ENCODE measurements around the gene HADH. TPM values are rescaled to one million over a fixed set of nuclear protein-coding genes. Genes with fewer than 3 reads are reported as not detected.

HADH gene
- total RNA-seq, 1 experiment from 2014 or later, result 10.8 TPM

- Histone ChIP-seq H3K36me3 (ENCODE audit: low read depth, low read length) (0 out of 2 replicates have a peak, but pooled peaks cover 2% of the 10 kb centered on the region), H3K79me2 (ENCODE audit: low read length) (0 out of 2 replicates have a peak, but pooled peaks cover 11% of the 10 kb centered on the region), H3K27me3 (ENCODE audit: low read length) (no peaks in the 10 kb centered on the region), H3K4me2 (ENCODE audit: low read length) (no peak overlapping the region), H4K20me1 (ENCODE audit: low read length) (0 out of 2 replicates have a peak, but pooled peaks cover 3% of the 10 kb centered on the region), H3K9me2 (replicated peaks; ENCODE audit: low read length) (no peaks in the 10 kb centered on the region), H3K4me1 (ENCODE audit: insufficient read depth, low read length) (no peaks in the 10 kb centered on the region; the same call in 1 of the 2 replicates), H3K9ac (ENCODE audit: low read length) (no peak overlapping the region), H2AFZ (ENCODE audit: low read length) (no peak overlapping the region), H3F3A (ENCODE audit: low read length, unreplicated experiment) (no peaks in the 10 kb centered on the region), H3K9me3 (ENCODE audit: low read length) (no peaks in the 10 kb centered on the region), H3K4me3 (ENCODE audit: low read length) (no peak overlapping the region), H3K27ac (ENCODE audit: low read length) (no peak overlapping the region)
- intact Hi-C loops (cut with micrococcal nuclease), result no loop called here
- DNase-seq (no peak), ATAC-seq (no peak)
- ChIA-PET POLR2A (ENCODE audit: unreplicated experiment) (no interaction called here), CTCF (no interaction called here)
- TF ChIP-seq CTCF (conservative IDR thresholded peaks at IDR 0.05; ENCODE audit: low read depth, low read length) (no peak), EZH2phosphoT487 (IDR thresholded peaks at IDR 0.05; ENCODE audit: borderline replicate concordance, low read length) (no peak), EZH2 (IDR thresholded peaks at IDR 0.05; ENCODE audit: low read length, unreplicated experiment) (no peak)
- no TSS peak for BruUV-seq (replicated peaks)
Measured at GRCh38 chr4:108001540-108002135, 11.9 kb downstream of the HADH start.

DNA sequence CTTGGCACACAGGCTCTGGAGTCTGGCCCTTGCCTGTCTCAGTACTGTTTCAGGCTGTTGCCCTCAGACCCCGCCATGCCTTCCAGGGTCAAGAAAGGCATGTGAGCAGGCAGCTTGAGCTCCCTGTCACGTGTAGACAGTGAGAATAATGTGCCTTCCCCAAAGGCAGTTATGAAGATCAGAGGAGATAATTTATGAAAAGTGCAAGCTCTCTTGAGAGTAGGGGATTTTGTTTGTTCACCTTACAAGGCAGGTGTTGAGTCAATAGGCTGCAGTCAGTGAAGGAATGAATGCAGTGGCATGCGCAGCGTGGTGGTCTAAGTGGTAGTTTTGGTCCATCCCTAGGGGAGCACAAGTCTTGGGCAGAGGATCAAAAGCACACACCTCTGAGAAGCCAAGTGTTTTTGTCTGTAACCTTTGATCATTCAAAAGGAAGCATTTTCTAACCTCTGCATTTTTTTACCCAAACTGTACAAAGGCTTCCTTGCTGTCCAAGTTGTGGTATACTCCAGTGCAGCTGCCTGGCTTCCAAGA, 14.4 kb downstream of the HADH start:
- no peak for DNase-seq
- Histone ChIP-seq H3K4me3 (ENCODE audit: low read length) (no peak overlapping the region), H3K36me3 (ENCODE audit: low read depth, low read length) (0 out of 2 replicates have a peak, but pooled peaks cover 2% of the 10 kb centered on the region), H3K27me3 (ENCODE audit: low read length) (no peaks in the 10 kb centered on the region), H3K9ac (ENCODE audit: low read length) (no peak overlapping the region), H3F3A (ENCODE audit: low read length, unreplicated experiment) (no peaks in the 10 kb centered on the region), H3K9me2 (replicated peaks; ENCODE audit: low read length) (no peaks in the 10 kb centered on the region), H3K4me1 (ENCODE audit: insufficient read depth, low read length) (peaks cover 6% of the 10 kb centered on the region; the same call in 1 of the 2 replicates), H2AFZ (ENCODE audit: low read length) (no peak overlapping the region), H3K79me2 (ENCODE audit: low read length) (0 out of 2 replicates have a peak, but pooled peaks cover 6% of the 10 kb centered on the region), H3K9me3 (ENCODE audit: low read length) (no peaks in the 10 kb centered on the region), H3K27ac (ENCODE audit: low read length) (no peak overlapping the region), H3K4me2 (ENCODE audit: low read length) (no peak overlapping the region), H4K20me1 (ENCODE audit: low read length) (no peaks in the 10 kb centered on the region)
- no peak for TF ChIP-seq EZH2 (IDR thresholded peaks at IDR 0.05; ENCODE audit: low read length, unreplicated experiment)
- BruUV-seq (replicated peaks), result no TSS peak
- no peak for ATAC-seq
- intact Hi-C loops (cut with micrococcal nuclease), result no loop called here
- CTCF ChIA-PET, result no interaction called here
- POLR2A ChIA-PET (ENCODE audit: unreplicated experiment), result no interaction called here

DNA sequence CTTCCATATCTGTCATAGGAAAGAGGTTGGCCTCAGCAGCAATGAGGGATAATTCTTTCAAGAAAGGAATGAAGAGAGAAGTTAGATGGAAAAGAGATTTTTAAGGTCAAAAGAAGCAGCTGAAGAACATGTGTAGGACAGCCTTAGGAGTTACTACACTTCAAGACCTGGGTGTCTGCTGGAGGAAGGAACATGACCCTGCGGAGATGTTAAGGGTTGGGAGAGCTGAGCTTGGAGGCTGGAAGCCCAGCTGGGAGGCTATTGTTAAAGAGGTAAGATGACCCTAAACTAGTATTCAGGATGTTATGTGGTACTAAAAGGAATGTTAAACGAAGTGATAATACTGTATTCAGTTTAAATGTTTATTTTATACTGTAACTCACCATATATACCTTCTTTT, 15.0 kb downstream of the HADH start:
- Histone ChIP-seq H3K9me3 (ENCODE audit: low read length) (no peaks in the 10 kb centered on the region), H3K79me2 (ENCODE audit: low read length) (0 out of 2 replicates have a peak, but pooled peaks cover 6% of the 10 kb centered on the region), H3K4me1 (ENCODE audit: insufficient read depth, low read length) (peaks cover 11% of the 10 kb centered on the region; the same call in 1 of the 2 replicates), H2AFZ (ENCODE audit: low read length) (no peak overlapping the region), H3K27me3 (ENCODE audit: low read length) (no peaks in the 10 kb centered on the region), H3F3A (ENCODE audit: low read length, unreplicated experiment) (no peaks in the 10 kb centered on the region), H3K9ac (ENCODE audit: low read length) (no peak overlapping the region), H3K9me2 (replicated peaks; ENCODE audit: low read length) (no peaks in the 10 kb centered on the region), H3K4me3 (ENCODE audit: low read length) (no peak overlapping the region), H3K36me3 (ENCODE audit: low read depth, low read length) (0 out of 2 replicates have a peak, but pooled peaks cover 2% of the 10 kb centered on the region), H3K4me2 (ENCODE audit: low read length) (no peak overlapping the region), H3K27ac (ENCODE audit: low read length) (no peak overlapping the region), H4K20me1 (ENCODE audit: low read length) (no peaks in the 10 kb centered on the region)
- CTCF ChIA-PET, result no interaction called here
- ATAC-seq (no peak), DNase-seq (no peak)
- intact Hi-C loops (cut with micrococcal nuclease), result no loop called here
- TF ChIP-seq CTCF (conservative IDR thresholded peaks at IDR 0.05; ENCODE audit: low read depth, low read length) (no peak), EZH2phosphoT487 (IDR thresholded peaks at IDR 0.05; ENCODE audit: borderline replicate concordance, low read length) (no peak), EZH2 (IDR thresholded peaks at IDR 0.05; ENCODE audit: low read length, unreplicated experiment) (no peak)
- POLR2A ChIA-PET (ENCODE audit: unreplicated experiment), result no interaction called here
- BruUV-seq (replicated peaks), result no TSS peak
